Caco-2 (cell line): ENCODE data around the gene C1R. TPM values are rescaled to one million over a fixed set of nuclear protein-coding genes. Genes with fewer than 3 reads are reported as not detected.

ENCODE experiments used
- BruUV-seq: library from RNA; stranded (reverse); fragments of 400-500 nt; replicated peaks from 2 replicates; lab custom pipeline; 2021; lab: Mats Ljungman, UMichigan
- CTCF ChIA-PET: fragments of 300-600 bp; sonication (Branson Sonifier 250); formaldehyde crosslinking; loops from one replicate; lab custom pipeline; 2022; ENCODE audit warnings: antibody characterized with exemption; lab: Charles Lee
- POLR2A ChIA-PET: fragments of 300-600 bp; sonication (Branson Sonifier 250); formaldehyde crosslinking; loops from one replicate; lab custom pipeline; 2022; ENCODE audit warnings: antibody characterized with exemption; lab: Charles Lee
- DNase-seq, 2 experiments: peaks; one replicate each; pipeline versions ENCODE4 v3.0.0 to v3.0.0-alpha.2; 2020 to 2022
- H3K27me3 ChIP-seq: replicated peaks from 2 replicates; pipeline ENCODE4 v1.6.0; 2011; ENCODE audit warnings: low read length; ENCODE audit not compliant: control insufficient read depth, insufficient read depth
- H3K36me3 ChIP-seq: 2 replicates; pipeline ENCODE4 v1.5.1; 2011; ENCODE audit warnings: low read length; ENCODE audit not compliant: control insufficient read depth, insufficient read depth
- H3K4me1 ChIP-seq: fragments of 250-450 bp; sonication (Bioruptor Pico); 2 replicates; pipeline ENCODE4 v1.5.1; 2020; ENCODE audit warnings: mild to moderate bottlenecking
- H3K4me3 ChIP-seq: 2 replicates; pipeline ENCODE4 v1.5.1; 2011; ENCODE audit warnings: low read depth, mild to moderate bottlenecking, control low read depth, low read length
- H3K9me3 ChIP-seq: fragments of 250-450 bp; sonication (Bioruptor Pico); 2 replicates; pipeline ENCODE4 v1.5.1; 2020; ENCODE audit warnings: mild to moderate bottlenecking, moderate library complexity
- H3K27ac Mint-ChIP-seq: one replicate; pipeline ENCODE4 v1.8.0; 2022; ENCODE audit warnings: mixed read lengths; ENCODE audit not compliant: unreplicated experiment
- H3K27me3 Mint-ChIP-seq: one replicate; pipeline ENCODE4 v1.8.0; 2022; ENCODE audit warnings: mixed read lengths; ENCODE audit not compliant: insufficient read depth, unreplicated experiment
- H3K36me3 Mint-ChIP-seq: one replicate; pipeline ENCODE4 v1.8.0; 2022; ENCODE audit warnings: mild to moderate bottlenecking, mixed read lengths; ENCODE audit not compliant: insufficient read depth, unreplicated experiment
- H3K4me1 Mint-ChIP-seq: one replicate; pipeline ENCODE4 v1.8.0; 2022; ENCODE audit warnings: low read depth, mixed read lengths; ENCODE audit not compliant: unreplicated experiment
- H3K4me3 Mint-ChIP-seq: one replicate; pipeline ENCODE4 v1.8.0; 2022; ENCODE audit warnings: mild to moderate bottlenecking, moderate library complexity, mixed read lengths; ENCODE audit not compliant: unreplicated experiment
- H3K9me3 Mint-ChIP-seq: one replicate; pipeline ENCODE4 v1.8.0; 2022; ENCODE audit warnings: mixed read lengths; ENCODE audit not compliant: unreplicated experiment
- intact Hi-C: fragments of 100-400 bp; cut with micrococcal nuclease; formaldehyde crosslinking; loops from one replicate; pipeline ENCODE4 v1.10.0; 2022; ENCODE audit not compliant: unreplicated experiment
- total RNA-seq: library from RNA; stranded (reverse); gene quantifications from 2 replicates; pipeline ENCODE4 v1.2.3, GENCODE V29; 2022
- TF ChIP-seq, protein P1 (sequence below), 2 experiments: fragments of 200-600 bp in 1 of 2; IDR thresholded peaks; 1 replicate in 1 of 2; 2 replicates in 1 of 2; pipeline versions ENCODE4 v1.5.1 to v1.8.0; 2011 to 2022; ENCODE audit warnings: antibody characterized with exemption in 1 of 2, control low read depth in 1 of 2, inconsistent platforms in 1 of 2, low read depth in 1 of 2, low read length in 1 of 2, mild to moderate bottlenecking in 1 of 2, moderate library complexity in 1 of 2; ENCODE audit not compliant: insufficient read depth in 1 of 2, severe bottlenecking in 1 of 2, unreplicated experiment in 1 of 2

C1R gene
- total RNA-seq, 1 experiment from 2014 or later: 3.9 TPM

GRCh38 chr12:7072554-7072953 is 19.7 kb downstream of the C1R start:
- no peaks in the 10 kb centered on the region for H3K36me3 ChIP-seq
- no peak for DNase-seq
- ChIA-PET CTCF (interaction anchor here (1.1 kb wide), 1 partner anchor 17 kb away, joined by 3 read pairs; no protein-coding TSS in a partner anchor), POLR2A (no interaction called here)
- H3K36me3 Mint-ChIP-seq: no peaks in the 10 kb centered on the region
- peaks cover 10% of the 10 kb centered on the region; the same call in 1 of the 2 replicates for H3K4me1 ChIP-seq
- H3K27me3 Mint-ChIP-seq: no peaks in the 10 kb centered on the region
- no TSS peak for BruUV-seq
- no peak overlapping the region for H3K4me3 ChIP-seq
- TF ChIP-seq, protein P1, sequence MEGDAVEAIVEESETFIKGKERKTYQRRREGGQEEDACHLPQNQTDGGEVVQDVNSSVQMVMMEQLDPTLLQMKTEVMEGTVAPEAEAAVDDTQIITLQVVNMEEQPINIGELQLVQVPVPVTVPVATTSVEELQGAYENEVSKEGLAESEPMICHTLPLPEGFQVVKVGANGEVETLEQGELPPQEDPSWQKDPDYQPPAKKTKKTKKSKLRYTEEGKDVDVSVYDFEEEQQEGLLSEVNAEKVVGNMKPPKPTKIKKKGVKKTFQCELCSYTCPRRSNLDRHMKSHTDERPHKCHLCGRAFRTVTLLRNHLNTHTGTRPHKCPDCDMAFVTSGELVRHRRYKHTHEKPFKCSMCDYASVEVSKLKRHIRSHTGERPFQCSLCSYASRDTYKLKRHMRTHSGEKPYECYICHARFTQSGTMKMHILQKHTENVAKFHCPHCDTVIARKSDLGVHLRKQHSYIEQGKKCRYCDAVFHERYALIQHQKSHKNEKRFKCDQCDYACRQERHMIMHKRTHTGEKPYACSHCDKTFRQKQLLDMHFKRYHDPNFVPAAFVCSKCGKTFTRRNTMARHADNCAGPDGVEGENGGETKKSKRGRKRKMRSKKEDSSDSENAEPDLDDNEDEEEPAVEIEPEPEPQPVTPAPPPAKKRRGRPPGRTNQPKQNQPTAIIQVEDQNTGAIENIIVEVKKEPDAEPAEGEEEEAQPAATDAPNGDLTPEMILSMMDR (IDR thresholded peaks at IDR 0.05; ENCODE audit: insufficient read depth in 1 of 2, low read depth in 1 of 2, low read length in 1 of 2, severe bottlenecking in 1 of 2, unreplicated experiment in 1 of 2): no peak
- no peaks in the 10 kb centered on the region for H3K27me3 ChIP-seq
- H3K4me3 Mint-ChIP-seq: no peak overlapping the region
- no peaks in the 10 kb centered on the region for H3K9me3 ChIP-seq
- no peaks in the 10 kb centered on the region for H3K9me3 Mint-ChIP-seq
- H3K27ac Mint-ChIP-seq: no peak overlapping the region
- H3K4me1 Mint-ChIP-seq: peaks cover 16% of the 10 kb centered on the region
- intact Hi-C loops: no loop called here

DNA sequence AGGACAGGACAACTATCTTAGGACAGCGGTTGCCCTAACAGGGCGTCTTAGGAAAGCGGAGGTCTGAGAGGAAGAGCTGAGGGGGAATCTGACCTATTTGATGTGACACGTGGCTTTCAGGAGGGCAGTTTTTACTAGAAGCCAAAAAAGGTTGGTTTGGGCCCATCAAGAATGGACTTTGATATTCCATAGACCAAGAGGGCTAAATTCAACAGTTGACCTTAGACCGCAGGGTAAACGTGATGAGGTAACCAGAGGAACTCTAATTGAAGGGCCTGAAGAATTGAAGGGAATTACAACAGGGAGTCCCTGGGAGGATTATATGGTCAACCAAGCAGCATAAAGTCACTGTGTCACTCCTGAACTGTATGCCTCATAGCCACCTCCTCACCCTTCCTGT is 20.2 kb downstream of the C1R start:
- Histone ChIP-seq H3K4me3 (no peak overlapping the region), H3K27me3 (no peaks in the 10 kb centered on the region), H3K4me1 (peaks cover 10% of the 10 kb centered on the region; the same call in 1 of the 2 replicates), H3K9me3 (no peaks in the 10 kb centered on the region), H3K36me3 (no peaks in the 10 kb centered on the region)
- Mint-ChIP-seq H3K4me1 (peaks cover 16% of the 10 kb centered on the region), H3K36me3 (no peaks in the 10 kb centered on the region), H3K4me3 (no peak overlapping the region), H3K9me3 (no peaks in the 10 kb centered on the region), H3K27me3 (no peaks in the 10 kb centered on the region), H3K27ac (no peak overlapping the region)
- POLR2A ChIA-PET: no interaction called here
- intact Hi-C loops: no loop called here
- DNase-seq: no peak
- TF ChIP-seq, protein P1 (IDR thresholded peaks at IDR 0.05; ENCODE audit: insufficient read depth in 1 of 2, low read depth in 1 of 2, low read length in 1 of 2, severe bottlenecking in 1 of 2, unreplicated experiment in 1 of 2): no peak
- BruUV-seq: no TSS peak
- CTCF ChIA-PET: interaction anchor here (1.1 kb wide), 1 partner anchor 16 kb away, joined by 3 read pairs; no protein-coding TSS in a partner anchor

DNA sequence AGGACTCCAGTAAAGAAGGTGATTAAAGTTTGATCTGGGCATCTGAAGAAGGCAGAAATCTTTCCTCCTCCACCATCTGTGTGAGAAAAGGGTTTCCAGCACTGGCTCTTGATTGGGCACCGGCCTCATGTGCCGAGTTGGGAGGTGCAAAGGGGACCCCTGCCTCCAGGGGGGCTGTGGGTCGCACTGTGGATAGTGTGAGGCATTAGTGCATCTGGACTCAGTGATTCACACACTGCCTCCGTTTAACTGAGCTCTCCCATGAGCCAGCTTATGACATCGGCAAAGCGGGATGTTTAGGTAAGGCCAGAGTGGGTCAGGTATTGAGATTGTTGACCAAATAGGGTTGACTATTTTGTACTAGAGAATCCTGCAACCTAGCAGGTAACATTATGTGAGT is 22.9 kb downstream of the C1R start:
- no peaks in the 10 kb centered on the region for H3K9me3 ChIP-seq
- H3K27ac Mint-ChIP-seq: no peak overlapping the region
- no peaks in the 10 kb centered on the region for H3K36me3 ChIP-seq
- H3K4me3 Mint-ChIP-seq: no peak overlapping the region
- ChIA-PET POLR2A (interaction anchor here (0.5 to 0.8 kb wide), 3 partner anchors 11 to 771 kb away, joined by 3 read pairs; no protein-coding TSS in a partner anchor), CTCF (interaction anchor here (0.6 to 1.4 kb wide), 3 partner anchors 26 to 107 kb away, joined by 3 to 6 read pairs (median 5); partner anchors contain the start of gene C1RL)
- H3K36me3 Mint-ChIP-seq: no peaks in the 10 kb centered on the region
- H3K4me1 ChIP-seq: peaks cover 10% of the 10 kb centered on the region; the same call in 1 of the 2 replicates
- H3K4me1 Mint-ChIP-seq: peaks cover 16% of the 10 kb centered on the region
- H3K27me3 ChIP-seq: no peaks in the 10 kb centered on the region
- no TSS peak for BruUV-seq
- H3K4me3 ChIP-seq: no peak overlapping the region
- intact Hi-C loops: no loop called here
- no peaks in the 10 kb centered on the region for H3K9me3 Mint-ChIP-seq
- TF ChIP-seq, protein P1 (IDR thresholded peaks at IDR 0.05; ENCODE audit: insufficient read depth in 1 of 2, low read depth in 1 of 2, low read length in 1 of 2, severe bottlenecking in 1 of 2, unreplicated experiment in 1 of 2): no peak
- no peak for DNase-seq
- H3K27me3 Mint-ChIP-seq: no peaks in the 10 kb centered on the region
